Kidney (tissue), 14 donors: ENCODE measurements around the gene URGCP. TPM values are rescaled to one million over a fixed set of nuclear protein-coding genes. Genes with fewer than 3 reads are reported as not detected.
A peak's percentile ranks its signal among the peaks of the same experiment; 100 is the strongest.

Experiments used
- DNase-seq, 5 donors: peaks; one replicate each; pipeline ENCODE4 v3.0.0-alpha.2; 2013 to 2020
- FAIRE-seq: peaks from 2 replicates; lab custom pipeline; 2012; peaks lifted over from hg19 to GRCh38; lab: Jason Lieb, UNC
- H3K27ac ChIP-seq, 2 donors: one replicate each; pipeline ENCODE4 v1.7.0; 2013; ENCODE audit warnings: low read depth in 2 of 2, low read length in 2 of 2, inconsistent platforms in 1 of 2
- H3K27me3 ChIP-seq: one replicate; pipeline ENCODE4 v1.7.1; 2013; ENCODE audit warnings: low read length, inconsistent platforms; ENCODE audit not compliant: control insufficient read depth, insufficient read depth
- H3K36me3 ChIP-seq, 3 donors: one replicate each; pipeline versions ENCODE4 v1.7.0 to v1.7.1; 2013; ENCODE audit warnings: low read length in 3 of 3, control low read depth in 1 of 3, inconsistent platforms in 1 of 3; ENCODE audit not compliant: insufficient read depth in 3 of 3, control insufficient read depth in 2 of 3
- H3K4me1 ChIP-seq, 3 donors: one replicate each; pipeline versions ENCODE4 v1.7.0 to v1.7.1; 2013; ENCODE audit warnings: low read length in 3 of 3, inconsistent platforms in 1 of 3, low read depth in 1 of 3; ENCODE audit not compliant: control insufficient read depth in 2 of 3, insufficient read depth in 2 of 3
- H3K4me3 ChIP-seq, 3 donors: one replicate each; pipeline versions ENCODE4 v1.7.0 to v1.8.1; 2013; ENCODE audit warnings: low read length in 3 of 3, control low read depth in 1 of 3, inconsistent platforms in 1 of 3
- H3K9ac ChIP-seq, 3 donors: one replicate each; pipeline versions ENCODE4 v1.7.0 to v1.7.1; 2013; ENCODE audit warnings: low read length in 3 of 3, control low read depth in 1 of 3, inconsistent platforms in 1 of 3
- H3K9me3 ChIP-seq, 3 donors: one replicate each; pipeline versions ENCODE4 v1.7.0 to v1.7.1; 2013; ENCODE audit warnings: low read length in 3 of 3, control low read depth in 1 of 3, inconsistent platforms in 1 of 3; ENCODE audit not compliant: control insufficient read depth in 2 of 3, insufficient read depth in 1 of 3
- intact Hi-C: fragments of 100-400 bp; cut with DNase I; formaldehyde crosslinking; loops from one replicate; pipeline ENCODE4 v1.11.1; 2022
- polyA plus RNA-seq: library from polyadenylated mRNA; stranded (reverse); fragments of 350-450 nt; fragmentation: Illumina TruSeq; extraction: RNeasy Lipid Tissue Mini Kit (QIAGEN cat#74804); gene quantifications from one replicate; pipeline ENCODE4 v1.2.3, GENCODE V29; 2014; ENCODE audit warnings: low read depth, low replicate concordance; ENCODE audit not compliant: insufficient read depth
- total RNA-seq: library from RNA; stranded (reverse); fragmentation: NEBNext Ultra II Directional; extraction: Animal tissue kit (Norgen Biotek cat#: 25700); gene quantifications from one replicate; pipeline ENCODE4 v1.2.1, GENCODE V29; 2021
- TF ChIP-seq, protein P1 (sequence below): IDR thresholded peaks from 3 replicates; pipeline ENCODE4 v1.5.1; 2012; ENCODE audit warnings: mild to moderate bottlenecking, moderate library complexity, borderline replicate concordance; ENCODE audit not compliant: insufficient read depth; ENCODE audit errors: extremely low read depth
- donor health status: control.
- donor health status: control.
- donor health status: control.
- donor health status: control.
- donor health status: control.
- donor health status: DM: yes; HTN: yes; CAD: no.
- donor health status: Normal renal cell carcinoma (clear cell type).

URGCP gene
- total and polyA plus RNA-seq, 2 donors from 2014 or later, result 32.9 to 41.0 TPM

DNA sequence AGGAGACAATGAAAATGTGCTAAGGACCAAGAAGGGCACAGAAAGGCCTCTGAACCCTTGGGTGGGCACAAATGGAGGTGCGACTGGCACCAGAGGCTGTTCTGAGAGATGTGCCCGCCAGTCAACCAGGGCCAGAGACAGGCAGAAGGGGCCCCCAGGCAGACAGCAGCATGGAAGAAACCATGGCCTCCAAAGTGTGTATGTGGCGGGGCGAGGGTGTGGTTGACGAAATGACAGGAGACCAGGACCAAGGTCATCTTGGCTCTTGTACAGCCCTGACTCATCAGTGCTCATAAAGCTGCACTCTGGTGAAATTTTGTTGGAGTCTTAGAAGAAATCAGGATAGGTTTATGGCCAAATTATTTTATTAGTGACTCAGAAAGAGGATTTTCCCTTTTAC is 33.1 kb downstream of the URGCP start:
- H3K27me3 ChIP-seq, result no peaks in the 10 kb centered on the region
- peaks cover 0 to 6% (median 0%) of the 10 kb centered on the region in 3 donors for H3K4me1 ChIP-seq
- intact Hi-C loops, result no loop called here
- peaks cover 0 to 28% (median 24%) of the 10 kb centered on the region in 3 donors for H3K36me3 ChIP-seq
- DNase-seq (no peak), FAIRE-seq (no peak)
- H3K27ac ChIP-seq, result no peak overlapping the region
- no peak overlapping the region for H3K4me3 ChIP-seq
- TF ChIP-seq, protein P1, sequence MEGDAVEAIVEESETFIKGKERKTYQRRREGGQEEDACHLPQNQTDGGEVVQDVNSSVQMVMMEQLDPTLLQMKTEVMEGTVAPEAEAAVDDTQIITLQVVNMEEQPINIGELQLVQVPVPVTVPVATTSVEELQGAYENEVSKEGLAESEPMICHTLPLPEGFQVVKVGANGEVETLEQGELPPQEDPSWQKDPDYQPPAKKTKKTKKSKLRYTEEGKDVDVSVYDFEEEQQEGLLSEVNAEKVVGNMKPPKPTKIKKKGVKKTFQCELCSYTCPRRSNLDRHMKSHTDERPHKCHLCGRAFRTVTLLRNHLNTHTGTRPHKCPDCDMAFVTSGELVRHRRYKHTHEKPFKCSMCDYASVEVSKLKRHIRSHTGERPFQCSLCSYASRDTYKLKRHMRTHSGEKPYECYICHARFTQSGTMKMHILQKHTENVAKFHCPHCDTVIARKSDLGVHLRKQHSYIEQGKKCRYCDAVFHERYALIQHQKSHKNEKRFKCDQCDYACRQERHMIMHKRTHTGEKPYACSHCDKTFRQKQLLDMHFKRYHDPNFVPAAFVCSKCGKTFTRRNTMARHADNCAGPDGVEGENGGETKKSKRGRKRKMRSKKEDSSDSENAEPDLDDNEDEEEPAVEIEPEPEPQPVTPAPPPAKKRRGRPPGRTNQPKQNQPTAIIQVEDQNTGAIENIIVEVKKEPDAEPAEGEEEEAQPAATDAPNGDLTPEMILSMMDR, result no peak
- H3K9me3 ChIP-seq, result no peaks in the 10 kb centered on the region
- H3K9ac ChIP-seq, result no peak overlapping the region

DNA sequence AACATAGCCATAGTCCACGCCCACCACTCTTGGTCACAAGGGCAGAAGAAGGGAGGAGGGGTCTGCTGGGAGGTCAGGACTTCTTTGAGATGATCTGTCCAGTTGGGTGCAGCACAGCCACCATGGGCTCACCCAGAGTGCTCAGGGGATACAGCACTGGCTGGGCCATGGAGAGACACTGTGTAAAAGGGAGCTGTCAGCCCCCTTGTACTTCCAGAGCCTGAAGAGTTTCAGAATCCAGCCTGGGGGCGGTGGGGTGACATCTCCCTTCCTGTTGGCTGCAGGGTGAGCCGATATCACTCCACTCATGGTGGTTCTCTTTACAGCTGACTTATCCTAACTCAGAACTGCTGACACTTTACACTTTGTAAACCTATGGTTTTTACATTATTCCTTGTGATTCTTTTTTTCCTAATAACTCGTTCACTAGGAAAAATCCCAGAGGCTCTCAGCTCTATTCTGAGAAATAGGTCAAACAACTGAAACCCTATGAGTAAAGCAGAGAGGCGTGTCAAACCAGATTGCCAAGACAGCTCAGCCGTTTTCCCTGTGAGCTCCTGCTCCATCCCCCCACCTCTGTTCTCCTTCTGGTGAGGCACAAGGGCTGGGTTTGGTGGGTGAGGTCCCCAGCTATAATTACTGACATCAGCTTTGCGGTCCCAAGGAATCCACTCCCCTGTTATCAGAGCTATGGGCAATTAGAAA is 33.8 kb downstream of the URGCP start:
- Histone ChIP-seq H3K36me3 (peaks cover 0 to 30% (median 18%) of the 10 kb centered on the region in 3 donors), H3K4me1 (peaks cover 0 to 8% (median 0%) of the 10 kb centered on the region in 3 donors), H3K9me3 (no peaks in the 10 kb centered on the region), H3K9ac (no peak overlapping the region), H3K27me3 (no peaks in the 10 kb centered on the region), H3K4me3 (no peak overlapping the region), H3K27ac (no peak overlapping the region)
- TF ChIP-seq, protein P1, result no peak
- FAIRE-seq (no peak), DNase-seq (peak in 2 of 5 donors; percentile 5 to 35)
- intact Hi-C loops, result no loop called here

DNA sequence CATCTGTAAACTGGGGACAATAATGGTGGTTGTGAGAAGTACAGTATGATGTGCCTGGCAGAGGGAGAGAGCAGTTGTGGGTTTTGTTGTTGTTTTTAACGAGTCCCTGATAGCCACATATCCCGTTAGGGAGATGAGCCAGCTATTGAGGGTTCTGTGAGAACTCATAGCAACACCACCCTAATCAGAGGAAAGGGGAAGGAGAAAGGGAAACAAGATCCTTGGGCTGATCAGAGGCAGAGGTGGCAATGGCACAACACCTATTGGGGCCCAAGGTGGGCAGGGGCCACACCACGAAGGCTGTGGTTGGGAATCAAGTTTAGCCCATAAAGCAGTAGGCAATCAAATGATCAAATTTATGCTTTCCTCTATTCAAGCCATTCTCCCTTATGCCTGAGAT is 35.3 kb downstream of the URGCP start:
- Histone ChIP-seq H3K9me3 (no peaks in the 10 kb centered on the region), H3K9ac (no peak overlapping the region), H3K27me3 (no peaks in the 10 kb centered on the region), H3K27ac (no peak overlapping the region), H3K36me3 (peaks cover 0 to 20% (median 7%) of the 10 kb centered on the region in 3 donors), H3K4me1 (peaks cover 0 to 8% (median 0%) of the 10 kb centered on the region in 3 donors), H3K4me3 (no peak overlapping the region)
- FAIRE-seq (no peak), DNase-seq (no peak)
- intact Hi-C loops, result no loop called here
- TF ChIP-seq, protein P1, result no peak
